Putamen (tissue), 1 donor: ENCODE data around the gene ABHD4.
"Not testable (repeated sequence)": the region's sequence is repeated elsewhere in the genome, so short reads cannot be mapped to it uniquely, and the experiment has no call there.

Experiments used
- DNase-seq: peaks from one replicate; pipeline ENCODE4 v3.0.0-alpha.2; 2016; ENCODE audit warnings: low spot score

The ABHD4 gene

GRCh38 chr14:22627506-22628263 is 29.6 kb downstream of the ABHD4 start:
- DNase-seq: no peak

GRCh38 chr14:22629361-22629760 is 31.3 kb downstream of the ABHD4 start:
- no peak for DNase-seq

GRCh38 chr14:22630066-22630465 is 32.0 kb downstream of the ABHD4 start:
- no peak for DNase-seq

- DNase-seq: no peak
Measured at GRCh38 chr14:22630486-22630885, 32.4 kb downstream of the ABHD4 start.

GRCh38 chr14:22634233-22634900 is 36.3 kb downstream of the ABHD4 start:
- DNase-seq: no peak

- not testable (repeated sequence) for DNase-seq
Measured at GRCh38 chr14:22635980-22636379, 37.9 kb downstream of the ABHD4 start.

GRCh38 chr14:22640192-22640591 is 42.1 kb downstream of the ABHD4 start:
- no peak for DNase-seq

- DNase-seq: no peak
Measured at GRCh38 chr14:22641846-22642245, 43.7 kb downstream of the ABHD4 start.

- no peak for DNase-seq
Measured at GRCh38 chr14:22644305-22644635, 46.2 kb downstream of the ABHD4 start, which contains the start of gene OR6J1. Gene OR6J1 (minus strand): TSS chr14:22644352. CDS start chr14:22634811, 9,541 bp downstream.

GRCh38 chr14:22646570-22647254 is 48.6 kb downstream of the ABHD4 start:
- no peak for DNase-seq

GRCh38 chr14:22648506-22648905 is 50.4 kb downstream of the ABHD4 start:
- no peak for DNase-seq

GRCh38 chr14:22650046-22650739 is 52.1 kb downstream of the ABHD4 start:
- no peak for DNase-seq

- no peak for DNase-seq
Measured at GRCh38 chr14:22650960-22651521, 52.9 kb downstream of the ABHD4 start.

GRCh38 chr14:22651586-22651985 is 53.5 kb downstream of the ABHD4 start:
- DNase-seq: no peak

- no peak for DNase-seq
Measured at GRCh38 chr14:22653012-22653621, 55.0 kb downstream of the ABHD4 start.

GRCh38 chr14:22656226-22656625 is 58.1 kb downstream of the ABHD4 start:
- DNase-seq: no peak

GRCh38 chr14:22656945-22657731 is 59.0 kb downstream of the ABHD4 start:
- no peak for DNase-seq

- DNase-seq: no peak
Measured at GRCh38 chr14:22657861-22658260, 59.8 kb downstream of the ABHD4 start.

GRCh38 chr14:22658946-22659345 is 60.8 kb downstream of the ABHD4 start:
- no peak for DNase-seq

- no peak for DNase-seq
Measured at GRCh38 chr14:22660654-22661053, 62.6 kb downstream of the ABHD4 start.
